ENCODE results near the gene HELT. TPM values are rescaled to one million over a fixed set of nuclear protein-coding genes. Genes with fewer than 3 reads are reported as not detected.

The HELT gene
- total and polyA plus RNA-seq, 10 of the 15 experiments (the other 5 are each of a cell fraction or from before 2014, with no cell fraction given) = not detected

- no peaks in the 10 kb centered on the region for H3K79me2 ChIP-seq (ENCODE audit: control insufficient read depth, insufficient read depth, low read length)
- no peak for FAIRE-seq
- no peak overlapping the region for H3K9ac ChIP-seq (ENCODE audit: control insufficient read depth, insufficient read depth, low read length)
- ATAC-seq = no peak
- no peak overlapping the region for H3K4me2 ChIP-seq (ENCODE audit: control insufficient read depth, insufficient read depth)
- 10% methylated on average over 3 of the region's 3 CpGs for WGBS (ENCODE audit: insufficient coverage, insufficient replicate concordance, low lambda C conversion rate, missing lambda C conversion rate)
- no peak overlapping the region for H3K4me3 ChIP-seq
- ChIA-PET RAD21 (ENCODE audit: unreplicated experiment) (no interaction called here), CTCF (interaction anchor here (1.0 kb wide), 1 partner anchor 232 kb away, joined by 3 read pairs; no protein-coding TSS in a partner anchor), SMC1A (ENCODE audit: uncharacterized antibody, unreplicated experiment) (no interaction called here), POLR2A (no interaction called here)
- in situ Hi-C loops (cut with MboI) (no loop called here), intact Hi-C loops (cut with micrococcal nuclease; ENCODE audit: unreplicated experiment) (no loop called here)
- no peak overlapping the region for H3K27ac ChIP-seq (ENCODE audit: control insufficient read depth, insufficient read depth)
- H3K27me3 ChIP-seq (replicated peaks in 1 of 2; ENCODE audit: control insufficient read depth in 2 of 2, insufficient read depth in 2 of 2, low read length in 1 of 2) = peaks cover 0 to 3% of the 10 kb centered on the region in 2 experiments; a peak in 2 of 4 replicates
- no peaks in the 10 kb centered on the region for H3K4me1 ChIP-seq (ENCODE audit: control insufficient read depth, insufficient read depth, low read length)
- no TSS peak for BruUV-seq (replicated peaks)
- no peaks in the 10 kb centered on the region for H3K9me3 ChIP-seq (replicated peaks; ENCODE audit: control insufficient read depth, insufficient read depth, low read length)
- no peak for DNase-seq (ENCODE audit: low read depth, low spot score)
- H3K36me3 ChIP-seq (ENCODE audit: control insufficient read depth in 2 of 2, insufficient read depth in 2 of 2, low read length in 1 of 2) = no peaks in the 10 kb centered on the region
- TF ChIP-seq, protein P1, sequence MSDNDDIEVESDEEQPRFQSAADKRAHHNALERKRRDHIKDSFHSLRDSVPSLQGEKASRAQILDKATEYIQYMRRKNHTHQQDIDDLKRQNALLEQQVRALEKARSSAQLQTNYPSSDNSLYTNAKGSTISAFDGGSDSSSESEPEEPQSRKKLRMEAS (IDR thresholded peaks at IDR 0.05; ENCODE audit: low read depth, low read length) = no peak
- TF ChIP-seq SP1 (IDR thresholded peaks at IDR 0.05; ENCODE audit: low read depth, low read length) (no peak), ZNF217 (IDR thresholded peaks at IDR 0.05) (no peak), HDAC6 (IDR thresholded peaks at IDR 0.05; ENCODE audit: unreplicated experiment) (no peak), ZNF207 (IDR thresholded peaks at IDR 0.05; ENCODE audit: borderline replicate concordance) (no peak), TARDBP (IDR thresholded peaks at IDR 0.05; ENCODE audit: borderline replicate concordance) (no peak), CHD4 (IDR thresholded peaks at IDR 0.05) (no peak), MTA2 (IDR thresholded peaks at IDR 0.05; ENCODE audit: low read depth) (no peak), TCF7 (IDR thresholded peaks at IDR 0.05; ENCODE audit: borderline replicate concordance) (no peak), SIN3A (IDR thresholded peaks at IDR 0.05; ENCODE audit: low read depth, low read length) (no peak), GATAD2B (conservative IDR thresholded peaks at IDR 0.05; ENCODE audit: low read depth) (no peak), ATF7 (IDR thresholded peaks at IDR 0.05; ENCODE audit: low read depth) (no peak), PML (IDR thresholded peaks at IDR 0.05; ENCODE audit: low read length) (no peak), ZZZ3 (IDR thresholded peaks at IDR 0.05; ENCODE audit: control insufficient read depth, insufficient read length, low read depth) (no peak), RELA (IDR thresholded peaks at IDR 0.05; ENCODE audit: borderline replicate concordance, partially characterized antibody) (no peak), CBX3 (IDR thresholded peaks at IDR 0.05; ENCODE audit: borderline replicate concordance, low read depth) (no peak)
- TF ChIP-seq, protein P2, sequence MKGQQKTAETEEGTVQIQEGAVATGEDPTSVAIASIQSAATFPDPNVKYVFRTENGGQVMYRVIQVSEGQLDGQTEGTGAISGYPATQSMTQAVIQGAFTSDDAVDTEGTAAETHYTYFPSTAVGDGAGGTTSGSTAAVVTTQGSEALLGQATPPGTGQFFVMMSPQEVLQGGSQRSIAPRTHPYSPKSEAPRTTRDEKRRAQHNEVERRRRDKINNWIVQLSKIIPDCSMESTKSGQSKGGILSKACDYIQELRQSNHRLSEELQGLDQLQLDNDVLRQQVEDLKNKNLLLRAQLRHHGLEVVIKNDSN (IDR thresholded peaks at IDR 0.05; ENCODE audit: borderline replicate concordance, extremely low read length, insufficient read depth, low read depth, low read length) = no peak
- TF ChIP-seq, protein P3, sequence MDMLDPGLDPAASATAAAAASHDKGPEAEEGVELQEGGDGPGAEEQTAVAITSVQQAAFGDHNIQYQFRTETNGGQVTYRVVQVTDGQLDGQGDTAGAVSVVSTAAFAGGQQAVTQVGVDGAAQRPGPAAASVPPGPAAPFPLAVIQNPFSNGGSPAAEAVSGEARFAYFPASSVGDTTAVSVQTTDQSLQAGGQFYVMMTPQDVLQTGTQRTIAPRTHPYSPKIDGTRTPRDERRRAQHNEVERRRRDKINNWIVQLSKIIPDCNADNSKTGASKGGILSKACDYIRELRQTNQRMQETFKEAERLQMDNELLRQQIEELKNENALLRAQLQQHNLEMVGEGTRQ (IDR thresholded peaks at IDR 0.05; ENCODE audit: borderline replicate concordance, low read depth, low read length) = no peak
- no peaks in the 10 kb centered on the region for H4K20me1 ChIP-seq (ENCODE audit: control insufficient read depth, insufficient read depth)
- H2AFZ ChIP-seq (ENCODE audit: control insufficient read depth, low read depth, low read length) = no peak overlapping the region
Observed at GRCh38 chr4:184977747-184978146, 40.5 kb upstream of the HELT start.

Measured in GM12878 (cell line).